Measurements from ENCODE around the gene C3orf38.

DNA sequence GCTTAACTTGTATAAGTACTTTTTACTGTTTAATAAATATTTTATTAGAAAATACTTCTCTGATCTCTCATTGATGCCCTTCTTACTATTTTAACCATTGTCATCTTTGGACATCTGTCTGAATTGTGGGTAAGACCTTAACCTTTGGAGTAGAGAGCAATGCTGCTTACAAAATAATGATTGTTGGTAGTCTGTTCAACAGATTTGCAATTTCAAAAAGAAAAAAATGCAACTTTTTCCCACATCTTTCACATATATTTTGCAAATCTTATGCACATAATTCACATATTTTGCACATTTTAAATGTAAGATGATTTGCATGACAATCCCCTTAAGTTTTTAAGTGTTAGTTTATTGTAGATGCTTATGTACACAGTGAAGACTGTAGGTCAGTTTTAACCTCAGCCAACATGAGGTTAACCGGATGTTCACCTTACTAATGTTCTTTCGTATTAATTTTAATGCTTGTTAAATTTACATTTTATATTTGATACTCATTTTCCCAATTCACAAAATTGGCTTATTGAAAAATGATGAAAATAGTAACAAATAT lies 16.7 kb downstream of the C3orf38 start:
- TF ChIP-seq, protein P1, sequence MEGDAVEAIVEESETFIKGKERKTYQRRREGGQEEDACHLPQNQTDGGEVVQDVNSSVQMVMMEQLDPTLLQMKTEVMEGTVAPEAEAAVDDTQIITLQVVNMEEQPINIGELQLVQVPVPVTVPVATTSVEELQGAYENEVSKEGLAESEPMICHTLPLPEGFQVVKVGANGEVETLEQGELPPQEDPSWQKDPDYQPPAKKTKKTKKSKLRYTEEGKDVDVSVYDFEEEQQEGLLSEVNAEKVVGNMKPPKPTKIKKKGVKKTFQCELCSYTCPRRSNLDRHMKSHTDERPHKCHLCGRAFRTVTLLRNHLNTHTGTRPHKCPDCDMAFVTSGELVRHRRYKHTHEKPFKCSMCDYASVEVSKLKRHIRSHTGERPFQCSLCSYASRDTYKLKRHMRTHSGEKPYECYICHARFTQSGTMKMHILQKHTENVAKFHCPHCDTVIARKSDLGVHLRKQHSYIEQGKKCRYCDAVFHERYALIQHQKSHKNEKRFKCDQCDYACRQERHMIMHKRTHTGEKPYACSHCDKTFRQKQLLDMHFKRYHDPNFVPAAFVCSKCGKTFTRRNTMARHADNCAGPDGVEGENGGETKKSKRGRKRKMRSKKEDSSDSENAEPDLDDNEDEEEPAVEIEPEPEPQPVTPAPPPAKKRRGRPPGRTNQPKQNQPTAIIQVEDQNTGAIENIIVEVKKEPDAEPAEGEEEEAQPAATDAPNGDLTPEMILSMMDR (conservative IDR thresholded peaks at IDR 0.05; ENCODE audit: low read depth in 2 of 2): no peak
- no peak for TF ChIP-seq JUNB (IDR thresholded peaks at IDR 0.05; ENCODE audit: unreplicated experiment)
- TF ChIP-seq EZH2phosphoT487 (IDR thresholded peaks at IDR 0.05; ENCODE audit: unreplicated experiment): no peak
- no peak for TF ChIP-seq POLR2AphosphoS5 (IDR thresholded peaks at IDR 0.05; ENCODE audit: low read depth)
- no peak for TF ChIP-seq EZH2 (IDR thresholded peaks at IDR 0.05; ENCODE audit: low read depth, unreplicated experiment)
- TF ChIP-seq, protein P2, sequence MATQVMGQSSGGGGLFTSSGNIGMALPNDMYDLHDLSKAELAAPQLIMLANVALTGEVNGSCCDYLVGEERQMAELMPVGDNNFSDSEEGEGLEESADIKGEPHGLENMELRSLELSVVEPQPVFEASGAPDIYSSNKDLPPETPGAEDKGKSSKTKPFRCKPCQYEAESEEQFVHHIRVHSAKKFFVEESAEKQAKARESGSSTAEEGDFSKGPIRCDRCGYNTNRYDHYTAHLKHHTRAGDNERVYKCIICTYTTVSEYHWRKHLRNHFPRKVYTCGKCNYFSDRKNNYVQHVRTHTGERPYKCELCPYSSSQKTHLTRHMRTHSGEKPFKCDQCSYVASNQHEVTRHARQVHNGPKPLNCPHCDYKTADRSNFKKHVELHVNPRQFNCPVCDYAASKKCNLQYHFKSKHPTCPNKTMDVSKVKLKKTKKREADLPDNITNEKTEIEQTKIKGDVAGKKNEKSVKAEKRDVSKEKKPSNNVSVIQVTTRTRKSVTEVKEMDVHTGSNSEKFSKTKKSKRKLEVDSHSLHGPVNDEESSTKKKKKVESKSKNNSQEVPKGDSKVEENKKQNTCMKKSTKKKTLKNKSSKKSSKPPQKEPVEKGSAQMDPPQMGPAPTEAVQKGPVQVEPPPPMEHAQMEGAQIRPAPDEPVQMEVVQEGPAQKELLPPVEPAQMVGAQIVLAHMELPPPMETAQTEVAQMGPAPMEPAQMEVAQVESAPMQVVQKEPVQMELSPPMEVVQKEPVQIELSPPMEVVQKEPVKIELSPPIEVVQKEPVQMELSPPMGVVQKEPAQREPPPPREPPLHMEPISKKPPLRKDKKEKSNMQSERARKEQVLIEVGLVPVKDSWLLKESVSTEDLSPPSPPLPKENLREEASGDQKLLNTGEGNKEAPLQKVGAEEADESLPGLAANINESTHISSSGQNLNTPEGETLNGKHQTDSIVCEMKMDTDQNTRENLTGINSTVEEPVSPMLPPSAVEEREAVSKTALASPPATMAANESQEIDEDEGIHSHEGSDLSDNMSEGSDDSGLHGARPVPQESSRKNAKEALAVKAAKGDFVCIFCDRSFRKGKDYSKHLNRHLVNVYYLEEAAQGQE (IDR thresholded peaks at IDR 0.05; ENCODE audit: unreplicated experiment): no peak

Measured in GM23338 (cell line).